Measurements from ENCODE around the gene FBLN2.

Gene FBLN2

DNA sequence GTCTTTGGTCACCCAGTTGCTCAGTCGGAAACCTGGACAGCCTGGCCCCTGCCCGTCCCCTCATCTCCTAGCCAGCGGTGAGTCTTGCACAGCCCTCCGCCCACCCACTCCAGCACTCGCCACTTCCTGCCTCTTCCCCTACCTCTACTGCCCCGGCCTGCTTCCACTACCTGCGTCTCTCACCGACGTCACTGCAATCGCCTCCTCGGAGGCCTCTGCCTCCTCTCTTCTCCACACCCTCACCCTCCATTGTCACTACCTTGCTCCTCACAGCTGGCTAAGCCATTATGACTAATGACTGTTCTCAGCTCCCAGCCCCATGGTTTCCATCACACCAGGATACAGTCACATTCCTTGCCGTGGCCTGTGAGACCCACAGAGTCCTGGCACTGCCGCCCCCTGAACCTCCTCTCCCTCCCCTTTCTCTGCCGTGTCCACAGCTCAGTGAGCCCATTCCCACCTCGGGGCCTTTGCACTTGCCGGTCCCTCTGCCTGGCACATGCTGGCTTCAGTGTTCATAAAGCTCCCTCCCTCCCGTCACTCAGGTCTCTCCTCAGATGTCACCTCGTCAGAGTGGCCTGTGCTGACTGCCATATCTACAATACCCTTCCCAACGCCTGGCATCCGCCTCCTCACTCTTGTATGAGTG lies 104.8 kb downstream of the FBLN2 start:
- DNase-seq, result no peak

DNA sequence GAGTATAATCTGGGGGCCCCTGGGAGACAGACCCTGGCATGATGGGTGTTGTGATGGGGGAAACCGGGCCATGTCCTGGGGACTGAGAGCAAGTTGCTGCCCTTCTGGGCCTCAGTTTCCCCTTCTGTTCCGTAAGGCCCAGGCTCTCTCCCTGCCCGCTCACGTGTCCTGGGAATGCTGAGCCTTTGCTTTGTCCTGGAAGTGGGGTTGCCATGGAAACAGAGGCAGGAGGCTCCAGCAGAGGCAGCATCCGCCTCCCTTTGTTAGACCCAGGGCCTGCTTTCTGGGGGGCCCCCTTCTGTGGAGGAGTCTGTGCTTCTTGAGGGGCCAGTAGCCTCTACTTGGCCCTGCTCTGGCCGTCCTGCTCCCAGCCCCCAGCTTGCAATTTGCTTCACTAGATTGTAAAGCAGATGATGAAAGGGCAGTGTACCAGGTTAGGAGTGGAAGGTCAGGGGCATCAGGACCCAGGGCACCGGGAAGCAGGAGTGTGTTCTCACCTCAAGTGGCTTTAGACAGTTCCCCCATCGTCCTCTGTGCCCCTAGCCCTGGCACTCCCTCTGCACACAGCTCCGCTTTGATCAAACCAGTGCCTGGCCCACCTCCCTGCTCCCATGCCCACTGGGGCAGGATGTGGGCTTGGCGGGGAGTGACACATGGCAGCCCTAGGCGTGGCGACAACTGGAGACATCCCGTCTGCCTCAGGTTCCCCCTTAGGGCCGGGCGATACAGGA lies 105.6 kb downstream of the FBLN2 start:
- no peak for DNase-seq

DNA sequence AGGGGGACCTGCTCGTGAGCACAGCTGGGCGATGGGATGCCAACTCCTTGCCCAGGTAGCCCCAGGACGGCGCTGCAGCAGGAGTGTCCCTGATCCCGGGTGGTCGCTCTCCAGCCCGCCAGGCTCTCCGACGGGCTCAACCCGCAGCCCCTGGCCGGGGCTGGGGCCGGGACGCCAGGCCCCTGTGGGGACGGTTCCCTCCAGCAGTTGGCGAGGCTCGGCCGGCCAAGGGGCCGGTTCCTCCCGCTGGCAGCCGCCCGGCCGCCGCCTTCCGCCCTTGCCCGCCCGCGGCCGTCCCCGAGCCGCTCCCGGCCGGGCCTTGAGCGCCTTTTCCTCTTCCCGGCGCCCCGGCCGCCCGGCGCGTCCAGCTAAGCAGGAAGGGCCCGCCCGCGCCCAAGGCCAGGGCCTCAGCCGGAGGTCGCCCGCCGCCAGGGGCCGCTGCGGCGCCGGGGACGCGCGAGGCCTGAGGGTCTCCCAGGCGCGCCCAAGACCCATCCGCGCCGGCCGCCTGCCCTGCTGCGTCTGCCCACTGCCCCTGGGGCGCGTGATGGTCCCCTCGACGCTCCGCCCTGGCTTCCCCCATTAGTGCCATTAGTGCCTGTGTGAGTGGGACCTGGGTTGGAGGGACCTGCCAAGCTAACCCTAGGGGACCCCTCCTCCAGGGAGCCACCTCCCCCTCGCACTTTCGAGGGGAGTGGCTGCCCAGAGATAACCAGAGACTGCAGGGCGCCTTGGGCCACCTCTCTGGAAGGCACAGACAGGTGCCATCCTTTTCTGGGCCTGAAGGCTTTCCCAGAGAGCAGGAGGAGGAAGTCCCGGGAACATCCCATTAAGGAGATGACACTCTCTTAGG lies 106.4 kb downstream of the FBLN2 start:
- no peak for DNase-seq

DNA sequence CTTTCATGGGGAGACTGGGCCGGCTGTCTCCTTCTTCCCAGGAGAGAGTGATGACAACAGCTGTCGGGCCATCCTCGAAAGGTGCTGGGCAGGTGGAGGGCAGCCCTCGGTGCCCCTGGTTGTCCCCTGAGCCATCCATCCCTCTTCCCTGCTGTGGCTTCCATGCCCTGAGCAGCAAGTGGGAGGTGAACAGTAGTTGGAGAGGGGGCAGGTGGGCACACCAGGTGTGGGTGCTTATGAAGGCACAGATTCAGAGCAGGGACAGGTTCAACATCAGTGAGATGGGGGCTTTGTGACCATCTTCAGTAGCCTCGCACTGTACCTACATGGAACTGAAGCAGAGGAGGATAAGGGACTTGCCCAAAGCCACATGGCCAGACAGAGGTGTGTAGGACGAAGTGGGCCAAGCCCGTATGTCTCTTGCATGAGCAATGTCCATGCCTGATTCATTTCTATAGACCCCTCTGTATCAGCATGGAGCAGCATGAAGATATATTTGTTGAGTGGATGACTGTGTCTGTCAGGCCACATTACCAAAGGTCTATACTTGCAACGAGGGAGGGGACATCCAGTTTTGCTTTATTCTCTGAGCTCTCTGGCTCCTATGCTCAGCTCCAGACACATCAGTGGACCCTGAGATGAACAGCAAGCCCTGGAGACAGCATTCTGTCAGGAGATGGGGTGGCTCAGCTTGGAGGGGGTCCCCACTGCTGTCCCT lies 107.8 kb downstream of the FBLN2 start:
- no peak for DNase-seq

DNA sequence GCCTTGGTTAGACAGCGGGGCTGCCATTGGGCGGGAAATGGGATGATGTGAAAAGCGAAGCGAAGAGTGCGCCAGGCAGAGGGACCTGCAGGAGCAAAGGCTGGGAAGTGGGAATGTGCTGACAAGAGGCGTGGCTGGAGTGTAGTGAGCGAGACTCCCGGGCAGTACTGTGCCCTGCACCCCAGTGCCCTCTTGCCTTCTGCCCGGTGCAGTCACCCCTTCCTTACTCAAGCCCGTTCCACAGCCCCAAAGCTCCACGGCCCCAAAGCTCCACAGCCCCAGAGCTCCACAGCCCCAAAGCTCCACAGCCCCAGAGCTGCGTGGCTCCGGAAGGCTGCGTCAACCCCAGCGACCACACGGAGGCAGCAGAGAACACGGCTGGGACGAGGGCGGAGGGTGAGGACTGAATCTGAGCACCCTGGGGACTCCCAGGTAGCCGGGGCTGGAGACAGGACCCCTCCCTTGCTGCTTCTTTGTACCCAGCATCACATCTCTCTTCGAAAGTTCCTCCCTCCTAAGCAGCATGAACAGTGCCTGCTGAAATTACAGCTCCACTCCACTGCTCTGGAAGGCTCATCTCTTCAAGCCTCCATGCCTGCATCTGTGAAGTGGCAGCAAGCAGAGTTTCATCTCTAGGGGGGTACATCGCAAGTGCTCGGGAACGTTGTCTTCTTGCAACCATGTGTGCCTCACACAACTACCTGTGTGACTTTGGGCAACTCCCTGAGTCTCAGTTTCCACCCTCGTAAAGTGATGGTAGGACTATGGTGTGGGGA lies 108.9 kb downstream of the FBLN2 start:
- DNase-seq, result no peak

DNA sequence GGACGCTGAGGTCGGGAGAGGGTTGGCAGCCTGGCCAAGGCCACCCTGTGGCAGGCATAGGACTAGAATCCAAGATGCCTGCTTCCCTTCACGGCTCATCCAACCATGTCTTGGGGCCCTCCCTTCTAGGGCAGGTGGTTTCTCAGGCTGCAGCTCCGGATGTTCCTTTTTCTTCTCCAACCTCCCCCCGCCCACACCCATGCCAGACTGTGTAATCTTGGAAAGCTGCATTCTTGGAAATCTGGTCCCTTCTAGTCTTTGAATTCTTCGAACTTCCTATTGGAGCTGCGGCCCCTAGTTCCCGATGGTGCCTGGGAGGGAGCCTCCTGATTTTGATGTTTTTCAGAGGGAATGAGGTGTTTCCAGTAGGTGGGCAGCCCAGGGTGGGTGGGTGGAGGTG lies 109.8 kb downstream of the FBLN2 start:
- no peak for DNase-seq

DNA sequence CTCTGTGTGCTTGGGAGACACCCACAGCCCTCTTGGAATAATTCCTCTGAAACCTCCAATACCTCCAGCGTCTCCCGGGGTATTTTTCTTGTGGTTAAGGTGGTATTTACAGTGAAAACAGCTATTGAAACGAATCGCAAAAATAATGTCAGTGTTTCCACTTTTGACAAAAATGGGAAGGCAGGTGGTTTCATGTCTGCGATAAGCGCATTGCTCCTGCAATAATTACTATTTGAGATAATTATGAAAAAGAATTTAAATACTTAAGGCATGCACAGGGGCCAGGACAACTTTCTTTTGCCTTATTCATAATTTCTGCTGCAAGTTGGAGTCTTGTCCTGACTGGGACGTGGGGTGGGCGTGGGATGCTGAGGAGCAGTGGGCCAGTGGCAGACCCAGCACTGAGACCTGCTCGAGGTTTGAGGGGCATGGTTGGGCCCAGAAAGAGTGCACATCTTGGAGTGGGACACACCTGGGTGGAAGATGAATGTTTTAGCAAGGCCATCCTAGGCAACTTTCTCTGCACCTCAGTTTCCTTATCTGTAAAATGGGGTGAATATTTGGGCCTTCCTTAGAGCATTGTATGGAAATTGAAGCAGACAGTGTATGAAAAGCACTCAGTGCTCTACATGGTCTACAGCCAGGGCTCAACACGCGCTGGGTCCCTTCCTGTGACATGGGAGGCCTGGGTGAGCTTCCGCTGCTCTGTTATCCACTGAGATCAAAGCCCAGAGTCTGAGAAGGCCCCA lies 110.5 kb downstream of the FBLN2 start:
- DNase-seq, result no peak

DNA sequence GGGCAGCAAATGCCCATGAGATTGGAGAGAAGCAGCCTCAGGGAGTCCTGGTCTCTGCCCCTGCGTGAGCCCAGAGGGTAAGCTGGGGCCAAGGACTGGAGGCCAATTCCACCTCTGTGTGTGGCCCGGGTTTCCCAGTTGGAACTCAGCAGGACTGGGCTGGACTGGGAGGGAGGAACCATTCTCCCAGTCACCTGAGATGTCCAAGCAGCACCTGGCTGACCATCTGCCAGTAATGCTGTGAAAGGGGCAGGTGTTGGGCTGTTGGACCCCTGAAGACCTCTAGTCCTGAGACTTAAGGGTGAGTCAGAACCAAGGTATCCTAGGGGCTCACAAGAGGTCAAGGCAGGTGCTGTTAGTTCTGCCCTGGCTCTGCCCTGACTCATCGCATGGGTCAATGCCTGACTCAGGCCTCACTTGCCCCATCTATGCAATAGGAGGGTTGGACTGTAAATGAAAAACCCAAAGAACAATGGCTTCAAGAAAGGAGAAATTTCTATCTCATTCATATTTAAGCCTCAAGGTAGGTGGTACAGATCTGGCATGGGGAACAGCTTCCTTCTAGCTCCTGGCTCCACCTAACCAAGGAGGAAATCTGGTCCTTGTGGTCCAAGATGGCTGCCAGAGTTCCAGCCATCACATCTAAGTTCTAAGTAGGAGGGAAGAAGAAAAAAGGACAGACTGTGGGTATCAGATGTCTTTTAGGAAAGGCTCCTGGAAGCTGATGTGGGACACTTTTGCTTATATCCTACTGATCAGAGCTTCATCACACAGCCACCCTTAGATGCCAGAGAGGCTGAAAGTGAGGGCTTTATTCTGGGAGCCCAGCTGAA lies 111.3 kb downstream of the FBLN2 start:
- DNase-seq, result no peak

DNA sequence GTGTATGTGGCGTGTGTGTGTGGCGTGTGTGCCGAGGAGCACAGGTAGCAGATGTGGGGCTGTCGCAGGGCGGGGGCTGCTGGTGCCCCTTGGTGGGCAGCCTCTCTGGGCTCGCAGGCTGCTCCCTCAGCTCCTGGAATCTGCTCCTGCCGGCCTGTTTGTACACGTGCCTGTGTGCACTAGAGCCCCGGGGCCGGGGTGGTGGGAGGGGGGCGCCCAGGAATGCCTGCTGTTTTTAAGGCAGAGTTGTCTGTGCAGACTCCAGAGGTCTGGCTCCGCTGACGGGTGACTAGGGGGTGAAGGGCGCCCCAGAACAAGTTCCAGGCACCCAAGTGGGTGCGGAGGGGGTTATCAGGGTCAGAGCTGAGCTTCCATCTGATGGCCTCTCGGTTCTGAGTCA lies 112.2 kb downstream of the FBLN2 start:
- no peak for DNase-seq

DNA sequence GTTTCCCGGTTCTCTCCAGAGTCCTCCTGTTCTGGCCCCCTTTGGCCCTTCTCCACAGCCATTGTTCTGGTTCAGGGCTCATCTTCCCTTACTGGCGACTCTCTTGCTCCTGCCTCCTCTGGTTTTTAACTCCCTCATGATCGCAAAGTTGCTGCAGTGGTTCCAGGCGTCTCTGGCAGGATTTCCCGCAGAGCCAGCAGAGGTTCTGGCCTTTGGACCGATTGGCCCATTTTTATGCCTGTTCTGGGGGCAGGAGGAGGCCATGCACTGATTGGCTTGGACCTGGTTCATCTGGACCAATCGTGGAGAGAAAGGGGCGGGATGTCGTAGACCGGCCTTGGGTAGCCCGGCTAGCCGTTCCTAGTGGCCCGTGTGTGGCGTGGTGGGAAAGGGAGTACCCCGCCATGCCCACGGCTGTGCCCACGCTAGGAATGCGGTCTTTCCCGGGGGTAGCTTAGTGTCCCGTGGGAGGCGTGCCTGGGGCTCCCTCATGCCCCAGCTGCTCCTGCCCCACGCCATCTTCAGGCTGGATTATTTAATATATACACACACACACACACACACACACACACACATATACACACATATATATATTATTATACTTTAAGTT lies 113.4 kb downstream of the FBLN2 start:
- DNase-seq, result no peak

DNA sequence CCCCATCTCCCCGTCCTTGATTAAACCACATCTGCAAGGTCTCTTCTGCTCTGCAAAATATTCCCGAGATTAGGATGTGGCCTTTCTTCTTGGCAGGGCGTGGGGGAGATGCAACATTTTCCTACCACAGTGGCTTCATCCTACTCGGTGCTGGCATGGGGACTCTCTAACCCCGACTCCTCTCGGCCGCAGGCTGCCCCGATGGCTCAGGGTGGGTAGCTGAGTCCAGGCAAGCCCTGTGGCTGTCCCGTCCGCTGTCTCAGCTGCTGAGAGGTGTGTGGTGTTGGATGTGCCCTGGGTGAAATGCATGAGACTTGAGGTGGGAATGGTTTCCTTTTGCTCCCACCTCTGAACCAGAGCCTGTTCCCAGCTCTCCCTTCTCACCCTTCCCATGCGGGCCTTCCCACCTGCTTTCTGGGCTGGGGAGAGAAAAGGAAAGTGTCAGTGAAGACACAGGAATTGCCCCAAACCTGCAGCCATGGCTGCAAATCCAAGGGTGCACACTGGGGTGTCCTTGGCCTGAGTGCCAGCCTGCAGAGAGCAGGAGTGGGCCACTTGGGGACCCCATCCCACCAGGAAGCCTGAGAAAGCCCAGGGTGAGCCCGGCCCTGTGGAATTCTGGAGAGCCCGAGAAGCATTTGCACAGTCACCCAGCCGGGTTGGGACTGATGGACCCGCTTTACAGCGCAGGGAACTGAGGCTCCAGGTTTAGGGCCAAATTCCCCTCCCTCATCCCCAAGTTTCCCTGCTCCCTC lies 115.0 kb downstream of the FBLN2 start:
- DNase-seq, result no peak

DNA sequence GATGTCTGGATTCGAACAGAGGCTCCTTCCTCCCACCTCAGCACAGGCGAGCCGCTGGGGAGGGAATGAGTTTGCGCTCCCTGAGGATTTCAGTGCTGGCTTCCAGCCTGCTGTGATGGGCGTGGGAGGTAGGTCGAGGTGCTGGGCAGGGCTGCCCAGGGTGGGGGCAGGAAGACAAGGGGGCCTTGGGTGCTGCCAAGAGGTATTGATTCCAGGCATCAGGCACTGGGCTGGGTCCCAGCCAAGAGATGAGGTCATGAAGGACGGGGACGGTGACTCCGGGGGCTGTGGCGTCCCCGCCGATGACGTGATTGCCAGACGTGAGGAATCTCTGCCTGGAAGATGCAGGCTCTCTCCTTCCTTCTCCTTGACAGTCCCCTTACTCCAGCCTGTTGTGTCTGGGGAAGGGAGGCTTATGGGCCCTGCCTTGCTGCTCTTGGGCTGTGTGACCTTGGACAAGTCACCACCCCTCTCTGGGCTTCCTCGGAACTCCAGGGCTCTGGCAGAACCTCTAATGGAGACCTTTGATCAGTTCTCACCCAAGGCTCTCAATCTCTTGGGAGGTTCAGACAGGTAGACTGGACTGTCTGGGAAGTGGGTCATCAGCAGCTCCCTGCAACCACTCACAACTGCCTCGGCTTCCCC lies 116.8 kb downstream of the FBLN2 start:
- DNase-seq, result no peak

DNA sequence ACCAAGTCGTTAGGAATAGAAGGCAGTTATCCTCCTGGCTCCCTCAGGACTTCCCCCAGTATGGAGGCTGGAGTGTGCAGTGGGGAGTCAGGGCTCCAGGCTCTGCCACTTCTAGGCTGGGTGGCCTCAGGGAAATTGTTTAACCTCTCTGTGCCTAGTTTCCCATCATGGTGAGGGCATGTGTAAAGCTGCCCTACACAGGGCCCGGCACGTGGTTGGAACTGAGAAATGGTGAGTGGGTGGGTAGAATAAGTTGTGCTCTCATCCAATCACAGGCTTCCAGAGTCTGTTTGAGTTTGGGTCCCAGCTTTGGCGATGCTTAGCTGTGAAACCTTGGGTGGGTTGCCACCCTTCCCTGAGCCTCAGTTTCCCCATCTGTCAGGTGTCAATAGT lies 117.3 kb downstream of the FBLN2 start:
- DNase-seq, result no peak

DNA sequence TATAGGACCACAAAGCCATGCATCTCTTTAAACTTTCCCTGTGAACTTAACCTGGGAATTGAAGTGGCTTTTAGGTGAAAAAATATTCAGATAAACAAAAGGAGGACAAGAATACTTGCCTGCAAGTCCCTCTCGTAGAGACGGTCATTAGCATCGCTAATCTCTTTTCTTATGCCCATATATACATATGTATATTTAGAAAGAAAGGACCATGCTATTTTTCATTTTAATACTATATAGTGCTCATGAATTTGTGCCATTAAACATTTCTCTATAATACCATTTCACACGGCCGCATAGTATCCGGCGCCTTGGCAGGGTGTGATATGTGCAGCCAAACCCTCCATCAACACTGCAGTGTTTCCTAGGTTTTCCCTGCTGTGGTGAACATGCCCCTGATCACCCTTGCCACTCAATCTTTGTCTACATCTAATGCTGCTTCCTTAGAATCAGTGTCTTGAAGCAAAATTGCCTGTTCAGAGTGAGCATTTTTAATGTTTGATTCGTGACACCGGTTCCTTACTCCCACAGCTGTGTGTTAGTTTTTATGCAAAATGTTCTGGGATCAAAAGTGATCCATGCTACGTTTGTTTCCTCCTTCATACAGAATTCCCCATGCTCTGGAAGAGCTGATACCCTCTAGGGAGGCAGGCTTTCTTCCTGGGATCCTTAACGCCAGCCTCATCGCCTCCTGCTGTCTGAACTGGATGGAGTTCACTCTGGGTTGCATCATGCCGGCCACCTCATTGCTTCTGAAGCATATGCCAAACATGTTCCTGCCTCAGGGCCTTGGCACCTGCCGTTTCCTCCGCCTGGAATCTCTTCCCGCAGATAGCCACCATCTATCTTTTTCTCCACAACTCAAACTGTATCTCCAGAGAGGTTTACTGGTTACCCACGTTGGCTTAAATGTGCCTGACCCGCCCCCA lies 118.1 kb downstream of the FBLN2 start:
- DNase-seq, result no peak

DNA sequence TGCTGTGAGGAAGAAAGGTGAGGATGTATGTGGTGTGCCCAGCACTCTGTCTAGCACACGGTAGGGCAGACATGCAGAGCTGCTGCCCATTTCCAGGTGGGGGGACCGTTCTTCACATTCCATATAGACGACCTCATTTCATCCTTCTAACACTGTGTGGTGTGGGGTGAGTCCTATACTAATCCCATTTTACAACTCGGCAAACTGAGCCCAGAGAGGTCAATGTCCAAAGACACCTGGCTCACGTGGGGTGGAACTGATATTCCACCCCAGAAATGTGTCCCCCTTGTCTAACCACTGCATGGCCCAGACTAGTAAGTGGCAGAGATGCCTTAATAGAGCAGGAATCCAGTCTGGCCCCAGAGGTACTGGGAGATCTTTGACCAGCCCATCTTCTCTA lies 119.2 kb downstream of the FBLN2 start:
- no peak for DNase-seq

DNA sequence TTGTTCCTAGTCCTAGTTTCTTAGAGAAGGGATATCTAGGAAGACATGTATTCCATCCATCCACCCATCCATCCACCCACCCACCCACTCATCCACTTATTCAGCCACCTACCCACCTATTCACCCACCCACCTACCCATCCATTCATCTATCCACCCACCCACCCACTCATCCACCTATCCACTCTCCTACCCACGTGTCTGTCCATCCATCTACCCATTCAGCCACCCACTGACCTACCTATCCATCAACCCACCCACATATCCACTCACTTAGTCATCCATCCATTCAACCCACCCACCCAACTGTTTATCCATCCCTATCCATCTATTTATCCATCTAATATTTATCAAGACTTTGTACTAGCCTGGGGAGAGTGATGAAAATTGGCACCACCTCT lies 120.5 kb downstream of the FBLN2 start:
- no peak for DNase-seq

DNA sequence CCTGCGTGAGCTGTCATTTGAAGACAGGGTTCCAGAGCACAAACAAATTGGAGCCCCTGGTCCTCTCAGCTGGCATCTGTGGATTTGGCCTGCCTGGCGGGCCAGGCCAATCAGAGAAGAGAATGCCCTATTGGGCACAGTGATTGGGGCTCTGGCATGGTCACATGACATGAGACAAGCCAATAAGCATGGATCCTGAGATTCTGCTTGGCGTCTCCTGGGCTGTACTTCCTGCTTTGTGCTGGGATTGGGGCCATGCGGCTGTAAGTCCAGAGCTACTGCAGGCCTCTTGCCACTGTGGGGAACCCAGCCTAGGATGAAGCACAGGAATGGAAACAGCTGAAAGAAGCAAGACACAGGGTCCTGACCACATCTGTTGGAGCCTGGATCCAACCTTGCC lies 121.4 kb downstream of the FBLN2 start:
- no peak for DNase-seq
